Endothelial cell (in vitro differentiated cells): Measurements from ENCODE around the gene PHYH. TPM values are rescaled to one million over a fixed set of nuclear protein-coding genes. Genes with fewer than 3 reads are reported as not detected.

ENCODE experiments used
- DNase-seq: peaks from one replicate; pipeline ENCODE4 v3.0.0; 2021; ENCODE audit warnings: low spot score
- H3K27ac Mint-ChIP-seq: one replicate; pipeline ENCODE4 v1.8.0; 2021; ENCODE audit warnings: mixed read lengths, inconsistent platforms; ENCODE audit not compliant: unreplicated experiment
- H3K27me3 Mint-ChIP-seq: one replicate; pipeline ENCODE4 v1.8.0; 2021; ENCODE audit warnings: mild to moderate bottlenecking, moderate library complexity, mixed read lengths, inconsistent platforms; ENCODE audit not compliant: unreplicated experiment
- H3K36me3 Mint-ChIP-seq: one replicate; pipeline ENCODE4 v1.8.0; 2021; ENCODE audit warnings: mild to moderate bottlenecking, low read depth, mixed read lengths, inconsistent platforms; ENCODE audit not compliant: unreplicated experiment
- H3K4me1 Mint-ChIP-seq: one replicate; pipeline ENCODE4 v1.8.0; 2021; ENCODE audit warnings: mild to moderate bottlenecking, mixed read lengths, inconsistent platforms; ENCODE audit not compliant: unreplicated experiment
- H3K4me3 Mint-ChIP-seq: one replicate; pipeline ENCODE4 v1.8.0; 2021; ENCODE audit warnings: mild to moderate bottlenecking, mixed read lengths, inconsistent platforms; ENCODE audit not compliant: unreplicated experiment
- H3K9me3 Mint-ChIP-seq: one replicate; pipeline ENCODE4 v1.8.0; 2021; ENCODE audit warnings: mixed read lengths, inconsistent platforms; ENCODE audit not compliant: unreplicated experiment
- CTCF ChIP-seq: fragments of 200-600 bp; sonication (generic); IDR thresholded peaks from one replicate; pipeline ENCODE4 v1.5.0; 2021; ENCODE audit warnings: antibody characterized with exemption; ENCODE audit not compliant: unreplicated experiment
- total RNA-seq: library from RNA; stranded (reverse); fragmentation: NEBNext Ultra II Directional; extraction: Animal tissue kit (Norgen Biotek cat#: 25700); gene quantifications from one replicate; pipeline ENCODE4 v1.2.1, GENCODE V29; 2021; ENCODE audit not compliant: unreplicated experiment

The PHYH gene
- total RNA-seq, 1 donor from 2014 or later, result 10.2 TPM

- DNase-seq, result no peak
- H3K9me3 Mint-ChIP-seq, result no peaks in the 10 kb centered on the region
- no peaks in the 10 kb centered on the region for H3K36me3 Mint-ChIP-seq
- H3K27me3 Mint-ChIP-seq, result peaks cover 3% of the 10 kb centered on the region
- no peak for TF ChIP-seq CTCF
- H3K27ac Mint-ChIP-seq, result no peak overlapping the region
- no peak overlapping the region for H3K4me3 Mint-ChIP-seq
- H3K4me1 Mint-ChIP-seq, result peaks cover 7% of the 10 kb centered on the region
Observed at GRCh38 chr10:13231808-13232207, 68.1 kb downstream of the PHYH start.

- Mint-ChIP-seq H3K27ac (no peak overlapping the region), H3K4me3 (no peak overlapping the region), H3K9me3 (no peaks in the 10 kb centered on the region), H3K36me3 (no peaks in the 10 kb centered on the region), H3K4me1 (peaks cover 7% of the 10 kb centered on the region), H3K27me3 (peaks cover 3% of the 10 kb centered on the region)
- no peak for DNase-seq
- no peak for TF ChIP-seq CTCF
Observed at GRCh38 chr10:13231190-13231589, 68.7 kb downstream of the PHYH start.

Other genes starting within 250 kb of the PHYH start
- 36.3 TPM for gene OPTN, start 199.9 kb downstream of the PHYH start, total RNA-seq
- 7.0 TPM for gene MCM10, start 138.5 kb downstream of the PHYH start, total RNA-seq
- not detected for gene UCMA, start 65.7 kb downstream of the PHYH start, total RNA-seq
- 74.9 TPM for gene SEPHS1, start 48.2 kb upstream of the PHYH start, total RNA-seq
- gene BEND7, start 228.9 kb upstream of the PHYH start, total RNA-seq, result 53.3 TPM